Karpas-422 (cell line): ENCODE measurements around the gene ARFGAP2. TPM values are rescaled to one million over a fixed set of nuclear protein-coding genes. Genes with fewer than 3 reads are reported as not detected.
"Not testable (repeated sequence)": the region's sequence is repeated elsewhere in the genome, so short reads cannot be mapped to it uniquely, and the experiment has no call there.

ENCODE experiments used
- DNase-seq: peaks from one replicate; pipeline ENCODE4 v3.0.0-alpha.2; 2015
- H2AFZ ChIP-seq: fragments of 200-600 bp; sonication (generic); 2 replicates; pipeline ENCODE4 v1.6.1; 2014; ENCODE audit warnings: antibody characterized with exemption, low read length, mixed read lengths
- H3K27ac ChIP-seq: fragments of 200-600 bp; sonication (generic); 2 replicates; pipeline ENCODE4 v1.5.1; 2014; ENCODE audit warnings: mild to moderate bottlenecking, low read length, moderate library complexity
- H3K27me3 ChIP-seq: fragments of 200-600 bp; sonication (generic); 2 replicates; pipeline ENCODE4 v1.6.1; 2014; ENCODE audit warnings: low read length, mixed read lengths
- H3K36me3 ChIP-seq: fragments of 200-600 bp; sonication (generic); 2 replicates; pipeline ENCODE4 v1.6.1; 2014; ENCODE audit warnings: low read length, mixed read lengths; ENCODE audit not compliant: insufficient read depth
- H3K4me1 ChIP-seq: fragments of 200-600 bp; sonication (generic); 2 replicates; pipeline ENCODE4 v1.6.1; 2014; ENCODE audit warnings: mild to moderate bottlenecking, low read length, mixed read lengths
- H3K4me2 ChIP-seq: fragments of 200-600 bp; sonication (generic); 2 replicates; pipeline ENCODE4 v1.6.1; 2014; ENCODE audit warnings: low read length, low read depth, mild to moderate bottlenecking; ENCODE audit not compliant: poor library complexity, severe bottlenecking
- H3K4me3 ChIP-seq: fragments of 200-600 bp; sonication (generic); 2 replicates; pipeline ENCODE4 v1.5.1; 2014; ENCODE audit warnings: mild to moderate bottlenecking, antibody characterized with exemption, low read length, mixed read lengths
- H3K79me2 ChIP-seq: fragments of 200-600 bp; sonication (generic); 2 replicates; pipeline ENCODE4 v1.6.1; 2014; ENCODE audit warnings: mild to moderate bottlenecking, low read length, mixed read lengths
- H3K9ac ChIP-seq: fragments of 200-600 bp; sonication (generic); 2 replicates; pipeline ENCODE4 v1.6.0; 2014; ENCODE audit warnings: low read length
- H3K9me2 ChIP-seq: fragments of 200-600 bp; sonication (generic), shearing (Covaris generic); replicated peaks from 2 replicates; pipeline ENCODE4 v1.6.0; 2014; ENCODE audit warnings: mild to moderate bottlenecking, low read length, moderate library complexity; ENCODE audit not compliant: insufficient read depth
- H3K9me3 ChIP-seq: fragments of 300-700, 200-600 bp; sonication (generic); 2 replicates; pipeline ENCODE4 v1.6.1; 2014; ENCODE audit warnings: low read length, mixed read lengths
- H4K20me1 ChIP-seq: fragments of 200-600 bp; sonication (generic); 2 replicates; pipeline ENCODE4 v1.6.1; 2014; ENCODE audit warnings: mild to moderate bottlenecking, antibody characterized with exemption, low read length, low read depth; ENCODE audit not compliant: insufficient read depth
- small RNA-seq: library from RNA; depleted of rRNA; stranded (forward); fragments of <200 nt; gene quantifications from one replicate; pipeline ENCODE3, GENCODE V24; 2014
- total RNA-seq: library from RNA; depleted of rRNA; stranded (reverse); fragments of >200 nt; shearing (Covaris generic); gene quantifications from 2 replicates; pipeline ENCODE4 v1.2.3, GENCODE V29; 2014; ENCODE audit warnings: low replicate concordance; rRNA removed

Gene ARFGAP2
- total RNA-seq, 1 experiment from 2014 or later: 68.6 TPM

DNA sequence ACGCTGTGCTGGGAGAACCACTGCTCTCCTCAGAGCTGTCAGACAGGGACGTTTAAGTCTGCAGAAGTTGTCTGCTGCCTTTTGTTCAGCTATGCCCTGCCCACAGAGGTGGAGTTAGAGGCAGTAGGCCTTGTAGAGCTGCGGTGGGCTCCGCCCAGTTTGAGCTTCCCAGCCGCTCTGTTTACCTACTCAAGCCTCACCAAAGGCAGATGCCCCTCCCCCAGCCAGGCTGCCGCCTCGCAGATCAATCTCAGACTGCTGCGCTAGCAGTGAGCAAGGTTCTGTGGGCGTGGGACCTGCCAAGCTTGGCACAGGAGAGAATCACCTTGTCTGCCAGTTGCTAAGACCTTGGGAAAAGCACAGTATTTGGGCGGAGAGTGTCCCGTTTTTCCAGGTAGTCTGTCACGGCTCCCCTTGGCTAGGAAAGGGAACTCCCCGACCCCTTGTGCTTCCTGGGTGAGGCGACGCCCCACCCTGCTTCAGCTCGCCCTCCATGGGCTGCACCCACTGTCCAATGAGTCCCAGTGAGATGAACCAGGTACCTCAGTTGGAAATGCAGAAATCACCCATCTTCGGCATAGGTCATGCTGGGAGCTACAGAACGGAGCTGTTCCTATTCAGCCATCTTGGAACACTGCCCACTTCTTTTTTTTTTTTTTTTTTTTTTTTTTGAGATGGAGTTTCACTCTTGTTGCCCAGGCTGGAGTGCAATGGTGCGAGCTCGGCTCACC lies 57.6 kb downstream of the ARFGAP2 start:
- H3K4me2 ChIP-seq, H2AFZ ChIP-seq, H3K4me3 ChIP-seq: not testable (repeated sequence)

More for the DNA sequence above, 57.6 kb downstream of the ARFGAP2 start:
- not testable (repeated sequence) for H3K27me3 ChIP-seq, H3K27ac ChIP-seq, H3K9me3 ChIP-seq, H4K20me1 ChIP-seq, H3K9ac ChIP-seq, H3K9me2 ChIP-seq, H3K79me2 ChIP-seq, DNase-seq, H3K36me3 ChIP-seq, H3K4me1 ChIP-seq

Small RNA genes within 50 kb of the gene (small RNA-seq; reads per million reads assigned to genes)
- not detected for gene MIR6745

Other genes with a start within 250 kb of the ARFGAP2 start
- gene CSTPP1, start 240.1 kb downstream of the ARFGAP2 start, total RNA-seq: 61.1 and 78.4 TPM in 2 replicates
- 1.1 and 5.9 TPM in 2 replicates for gene PACSIN3, start 9.6 kb upstream of the ARFGAP2 start, total RNA-seq
- gene DDB2, start 38.1 kb upstream of the ARFGAP2 start, total RNA-seq: 21.1 and 26.4 TPM in 2 replicates
- gene ACP2, start 71.9 kb upstream of the ARFGAP2 start, total RNA-seq: 20.7 and 42.1 TPM in 2 replicates
- gene NR1H3, start 81.1 kb upstream of the ARFGAP2 start, total RNA-seq: 6.9 and 15.8 TPM in 2 replicates
- 31.2 and 53.5 TPM in 2 replicates for gene MADD, start 93.3 kb upstream of the ARFGAP2 start, total RNA-seq
- 0.67 and 0.72 TPM in 2 replicates for gene MYBPC3, start 175.8 kb upstream of the ARFGAP2 start, total RNA-seq
- gene SPI1, start 201.7 kb upstream of the ARFGAP2 start, total RNA-seq: 114 and 198 TPM in 2 replicates
- 24.9 and 32.8 TPM in 2 replicates for gene SLC39A13, start 231.7 kb upstream of the ARFGAP2 start, total RNA-seq
- gene PSMC3, start 249.6 kb upstream of the ARFGAP2 start, total RNA-seq: 40.6 and 119 TPM in 2 replicates